K562 (cell line): Measurements from ENCODE around the gene G6PC2. TPM values are rescaled to one million over a fixed set of nuclear protein-coding genes. Genes with fewer than 3 reads are reported as not detected.

Experiments
- ATAC-seq: fragments of 200-7000 bp; cut with Tn5 transposase; 3 replicates; pipeline ENCODE4 v1.9.1; 2020; ENCODE audit warnings: moderate library complexity
- BruUV-seq: library from RNA; stranded (reverse); fragments of 400-500 nt; replicated peaks from 2 replicates; lab custom pipeline; 2021; lab: Mats Ljungman, UMichigan
- CTCF ChIA-PET: fragments of 300-600 bp; formaldehyde crosslinking; extraction: SDS; loops from one replicate; lab custom pipeline; 2021; ENCODE audit warnings: low intra/inter-chr PET ratio; lab: Yijun Ruan, JAX
- POLR2A ChIA-PET: fragments of 300-600, 350-650 bp; sonication (Branson Sonifier 250); formaldehyde crosslinking; extraction: SDS; loops from one replicate; lab custom pipeline; 2021; ENCODE audit warnings: antibody characterized with exemption, inconsistent platforms; lab: Yijun Ruan, JAX
- DNase-seq, 4 experiments: peaks; one replicate each; pipeline versions ENCODE4 v3.0.0 to v3.0.0-alpha.2; 2011 to 2018; ENCODE audit warnings: low spot score in 3 of 4, mixed read lengths in 3 of 4; ENCODE audit errors: extremely low read depth in 1 of 4
- FAIRE-seq: peaks from 2 replicates; lab custom pipeline; 2011; peaks lifted over from hg19 to GRCh38; lab: Jason Lieb, UNC
- H2AFZ ChIP-seq: 2 replicates; pipeline ENCODE4 v1.6.0; 2011; ENCODE audit warnings: low read depth, low read length, control low read depth, inconsistent platforms
- H3K27ac ChIP-seq: fragments of 200-600 bp; 3 replicates; pipeline ENCODE4 v1.8.0; 2011; ENCODE audit warnings: low read depth, mild to moderate bottlenecking, control low read depth, inconsistent platforms, low read length, moderate library complexity, mixed read lengths; ENCODE audit errors: extremely low read depth
- H3K27me3 ChIP-seq, 2 experiments: fragments of 300-600 bp in 1 of 2; 2 replicates in 1 of 2; 3 replicates in 1 of 2; pipeline versions ENCODE4 v1.6.0 to v1.8.0; 2011; ENCODE audit warnings: inconsistent platforms in 2 of 2, low read length in 2 of 2, mild to moderate bottlenecking in 1 of 2, mixed read lengths in 1 of 2, moderate library complexity in 1 of 2; ENCODE audit not compliant: control insufficient read depth in 2 of 2, insufficient read depth in 2 of 2
- H3K36me3 ChIP-seq: fragments of 300-600 bp; 3 replicates; pipeline ENCODE4 v1.8.0; 2011; ENCODE audit warnings: mild to moderate bottlenecking, low read length, inconsistent platforms; ENCODE audit not compliant: control insufficient read depth, insufficient read depth
- H3K4me1 ChIP-seq, 2 experiments: fragments of 200-600 bp in 1 of 2; replicated peaks in 1 of 2; 2 replicates in 1 of 2; 3 replicates in 1 of 2; pipeline versions ENCODE4 v1.5.1 to v1.8.0; 2011; ENCODE audit warnings: inconsistent platforms in 2 of 2, low read length in 2 of 2, mild to moderate bottlenecking in 1 of 2, mixed read lengths in 1 of 2, moderate library complexity in 1 of 2; ENCODE audit not compliant: control insufficient read depth in 2 of 2, insufficient read depth in 2 of 2
- H3K4me2 ChIP-seq: 2 replicates; pipeline ENCODE4 v1.6.1; 2011; ENCODE audit warnings: low read length, control low read depth, inconsistent platforms, mixed read lengths; ENCODE audit not compliant: insufficient read depth
- H3K4me3 ChIP-seq: fragments of 200-600 bp; sonication (generic), shearing (Covaris generic); 2 replicates; pipeline ENCODE4 v1.5.1; 2016; ENCODE audit warnings: control low read depth, inconsistent platforms
- H3K79me2 ChIP-seq: fragments of 200-600 bp; 3 replicates; pipeline ENCODE4 v1.8.0; 2011; ENCODE audit warnings: low read length, inconsistent platforms; ENCODE audit not compliant: control insufficient read depth, insufficient read depth
- H3K9ac ChIP-seq, 2 experiments: 2 replicates each; pipeline versions ENCODE4 v1.6.0 to v1.6.1; 2011; ENCODE audit warnings: low read depth in 2 of 2, low read length in 2 of 2, control low read depth in 1 of 2, inconsistent platforms in 1 of 2, mild to moderate bottlenecking in 1 of 2, mixed read lengths in 1 of 2; ENCODE audit not compliant: insufficient read depth in 1 of 2
- H3K9me1 ChIP-seq: one replicate; pipeline ENCODE4 v1.6.0; 2011; ENCODE audit warnings: inconsistent platforms, mild to moderate bottlenecking, low read length, moderate library complexity; ENCODE audit not compliant: control insufficient read depth, insufficient read depth
- H3K9me3 ChIP-seq: replicated peaks from 2 replicates; pipeline ENCODE4 v1.5.1; 2011; ENCODE audit warnings: low read depth, low read length, inconsistent platforms; ENCODE audit not compliant: control insufficient read depth, insufficient read depth
- H4K20me1 ChIP-seq: replicated peaks from 2 replicates; pipeline ENCODE4 v1.6.1; 2011; ENCODE audit warnings: low read length, inconsistent platforms, mixed read lengths; ENCODE audit not compliant: control insufficient read depth, insufficient read depth
- NR2F6 ChIP-seq: fragments of 450-650 bp; formaldehyde crosslinking; IDR thresholded peaks from 2 replicates; pipeline ENCODE4 v1.4.0; 2020; ENCODE audit warnings: mild to moderate bottlenecking
- SPI1 ChIP-seq: IDR thresholded peaks from 2 replicates; pipeline ENCODE4 v1.6.1; 2011; ENCODE audit warnings: low read depth, low read length, control low read depth, borderline replicate concordance
- ZFP1 ChIP-seq: fragments of 450-650 bp; formaldehyde crosslinking; IDR thresholded peaks from 2 replicates; pipeline ENCODE4 v1.4.0; 2020; ENCODE audit warnings: mild to moderate bottlenecking, mixed read lengths
- ZNF274 ChIP-seq: IDR thresholded peaks from 2 replicates; pipeline ENCODE4 v1.6.1; 2011; ENCODE audit warnings: low read depth, mild to moderate bottlenecking, low read length, moderate library complexity, borderline replicate concordance
- WGBS: fragments of 100-300 bp; shearing (Covaris generic); methylation state at CpG from one replicate; pipeline ENCODE4 v1.1.6; 2016; ENCODE audit warnings: low coverage, mixed read lengths; ENCODE audit not compliant: insufficient coverage; ENCODE audit errors: missing lambda C conversion rate; 5-methylcytosine and 5-hydroxymethylcytosine counted together
- in situ Hi-C: fragments of 300-500 bp; cut with MboI; formaldehyde crosslinking; loops from 4 replicates; pipeline ENCODE4 v1.15.0; 2018; ENCODE audit warnings: inconsistent platforms, mixed read lengths
- intact Hi-C: fragments of 100-400 bp; cut with micrococcal nuclease; formaldehyde crosslinking; loops from 2 replicates; pipeline ENCODE4 v1.14.2; 2022
- polyA plus RNA-seq, 8 experiments: library from polyadenylated mRNA; depleted of rRNA in 4 of 8; stranded (reverse) in 5 of 8; unstranded in 3 of 8; fragments of >200 nt; fragmentation: Nextera tagmentation in 2 of 8; fragmentation: Illumina TruSeq in 1 of 8; extraction: Ambion mirVana in 2 of 8; extraction: Trizol in 1 of 8; gene quantifications; 2 replicates each; pipeline versions ENCODE4 v1.2.1 to v1.2.3, GENCODE V29; 2011 to 2014; ENCODE audit warnings: inconsistent platforms in 1 of 8, missing spikeins in 1 of 8
- total RNA-seq, 7 experiments: library from RNA; depleted of rRNA in 6 of 7; stranded (reverse); fragments of >200 nt in 6 of 7; fragmentation: Illumina TruSeq in 2 of 7; extraction: Trizol in 2 of 7; gene quantifications; 2 replicates each; pipeline versions ENCODE4 v1.2.1 to v1.2.3, GENCODE V29; 2011 to 2021; ENCODE audit warnings: low replicate concordance in 1 of 7

The G6PC2 gene
- total and polyA plus RNA-seq, 9 of the 15 experiments (the other 6 are each of a cell fraction or from before 2014, with no cell fraction given), result 0.03 to 0.15 TPM; not detected in 7

- intact Hi-C loops, result no loop called here
- Histone ChIP-seq H3K4me3 (no peak overlapping the region), H2AFZ (peak overlapping the region; percentile 68), H3K36me3 (no peaks in the 10 kb centered on the region), H3K4me2 (0 out of 2 replicates have a peak overlapping the region, but pooled peaks have one; percentile 12)
- BruUV-seq, result no TSS peak
- FAIRE-seq, result peak; percentile 82
- 0 out of 2 replicates have a peak, but pooled peaks have one; percentile 6 for TF ChIP-seq SPI1
- TF ChIP-seq ZFP1 (CRISPR knock-in tag), result no peak
- TF ChIP-seq, all 486 proteins: peak for 1
- Histone ChIP-seq H3K27me3 (no peaks in the 10 kb centered on the region), H4K20me1 (no peaks in the 10 kb centered on the region), H3K27ac (no peak overlapping the region), H3K4me1 (peaks cover 0 to 6% of the 10 kb centered on the region in 2 experiments; a peak in 2 of 5 replicates), H3K9me3 (no peaks in the 10 kb centered on the region), H3K9me1 (no peaks in the 10 kb centered on the region), H3K9ac (no peak overlapping the region), H3K79me2 (no peaks in the 10 kb centered on the region)
- 27% methylated on average over 4 of the region's 4 CpGs for WGBS
- ChIA-PET CTCF (no interaction called here), POLR2A (no interaction called here)
- DNase-seq (no peak), ATAC-seq (peak; percentile 68)
- in situ Hi-C loops, result no loop called here
These were observed 4.3 kb upstream of the G6PC2 start for GRCh38 chr2:168896783-168897182.

GRCh38 chr2:168897449-168897848 is 3.6 kb upstream of the G6PC2 start:
- no peak overlapping the region for H3K4me3 ChIP-seq
- no peaks in the 10 kb centered on the region for H4K20me1 ChIP-seq
- H3K9ac ChIP-seq, result no peak overlapping the region
- intact Hi-C loops (no loop called here), in situ Hi-C loops (no loop called here)
- ATAC-seq (no peak), FAIRE-seq (no peak), DNase-seq (no peak)
- no peaks in the 10 kb centered on the region for H3K9me1 ChIP-seq
- TF ChIP-seq ZNF274 (peak; percentile 60; the same call in 1 of the 2 replicates), NR2F6 (CRISPR knock-in tag) (no peak)
- H3K27ac ChIP-seq, result no peak overlapping the region
- H3K27me3 ChIP-seq, result no peaks in the 10 kb centered on the region
- no TSS peak for BruUV-seq
- no peaks in the 10 kb centered on the region for H3K79me2 ChIP-seq
- H3K4me1 ChIP-seq, result peaks cover 0 to 6% of the 10 kb centered on the region in 2 experiments; a peak in 2 of 5 replicates
- ChIA-PET POLR2A (no interaction called here), CTCF (no interaction called here)
- no peaks in the 10 kb centered on the region for H3K9me3 ChIP-seq
- 17% methylated on average over 1 of the region's 1 CpG for WGBS
- no peak overlapping the region for H2AFZ ChIP-seq
- H3K4me2 ChIP-seq, result no peak overlapping the region
- no peaks in the 10 kb centered on the region for H3K36me3 ChIP-seq
